HG02981 (cell line): ENCODE results near the gene AKT1S1.

ENCODE experiments used
- ATAC-seq: cut with Tn5 transposase; IDR thresholded peaks from one replicate; pipeline ENCODE4 v1.9.1; 2021; ENCODE audit warnings: mild to moderate bottlenecking, moderate library complexity; ENCODE audit not compliant: unreplicated experiment

AKT1S1 gene

DNA sequence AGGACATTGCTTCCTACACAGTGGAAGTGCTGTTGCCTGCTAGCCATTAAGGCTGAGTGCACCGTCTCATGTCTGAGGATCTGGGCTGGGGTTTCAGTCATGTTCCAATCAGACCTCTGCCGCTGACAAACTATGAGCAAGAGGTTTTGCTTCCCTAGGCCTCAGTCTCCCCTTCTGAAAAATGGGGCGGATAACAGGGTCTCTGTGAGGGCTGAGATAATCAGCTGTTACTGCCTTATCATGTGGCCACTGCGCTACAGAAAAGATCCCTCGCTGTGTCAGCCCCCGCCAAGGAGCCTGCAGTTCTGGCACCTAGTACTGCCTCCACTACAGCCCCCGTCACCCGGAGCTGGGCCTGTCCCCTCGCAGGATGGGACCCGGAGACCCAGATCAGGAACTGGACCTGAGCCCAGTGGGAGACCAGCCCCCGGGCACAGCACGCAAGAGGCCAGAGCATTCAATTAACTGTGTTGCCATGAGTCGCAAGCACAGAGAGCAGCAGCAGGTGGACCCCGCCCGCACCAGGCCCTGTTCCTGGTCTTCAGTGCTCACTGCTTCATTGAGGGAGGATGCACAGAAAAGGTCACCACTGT, 6.8 kb downstream of the AKT1S1 start:
- no peak for ATAC-seq

DNA sequence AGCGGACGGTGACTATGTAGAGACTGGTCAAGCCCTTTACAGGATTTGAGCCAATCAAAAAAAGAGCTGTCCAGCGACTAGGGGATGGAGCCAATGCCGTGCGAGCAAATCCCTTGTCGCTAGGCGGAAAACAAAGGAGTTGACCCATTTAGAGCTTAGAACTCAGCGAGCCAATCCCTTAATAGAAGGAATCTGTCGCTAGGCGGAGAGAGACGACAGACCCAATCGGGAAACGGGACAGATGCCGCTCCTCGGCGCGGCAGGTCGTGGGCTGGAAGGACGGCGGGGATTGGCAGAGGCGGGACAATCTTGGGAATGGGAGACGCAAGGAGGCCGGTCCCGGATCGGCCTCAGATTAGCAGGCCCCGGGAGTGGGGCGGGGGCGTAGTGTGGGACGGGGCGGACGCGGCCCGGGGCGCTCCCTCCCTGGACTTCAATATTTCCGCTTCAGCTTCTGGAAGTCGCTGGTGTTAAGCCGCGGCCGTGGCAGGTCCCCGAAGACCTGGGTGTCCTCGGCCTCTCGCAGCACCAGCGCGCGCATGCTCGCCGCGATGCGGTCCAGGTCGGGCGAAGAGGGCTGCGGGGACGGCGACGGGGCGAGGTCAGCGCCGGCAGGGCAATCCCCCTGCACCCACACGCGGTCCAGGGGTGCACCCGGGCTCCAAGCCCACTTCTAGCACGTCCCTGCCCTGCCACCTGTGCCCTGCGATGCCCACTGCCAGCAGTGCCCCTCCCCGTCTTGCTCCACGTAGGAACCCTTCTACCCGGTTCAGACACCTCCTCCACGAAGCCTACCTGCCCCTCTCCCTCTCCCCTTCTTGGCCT, 7.5 kb downstream of the AKT1S1 start:
- peak; percentile 67 for ATAC-seq

DNA sequence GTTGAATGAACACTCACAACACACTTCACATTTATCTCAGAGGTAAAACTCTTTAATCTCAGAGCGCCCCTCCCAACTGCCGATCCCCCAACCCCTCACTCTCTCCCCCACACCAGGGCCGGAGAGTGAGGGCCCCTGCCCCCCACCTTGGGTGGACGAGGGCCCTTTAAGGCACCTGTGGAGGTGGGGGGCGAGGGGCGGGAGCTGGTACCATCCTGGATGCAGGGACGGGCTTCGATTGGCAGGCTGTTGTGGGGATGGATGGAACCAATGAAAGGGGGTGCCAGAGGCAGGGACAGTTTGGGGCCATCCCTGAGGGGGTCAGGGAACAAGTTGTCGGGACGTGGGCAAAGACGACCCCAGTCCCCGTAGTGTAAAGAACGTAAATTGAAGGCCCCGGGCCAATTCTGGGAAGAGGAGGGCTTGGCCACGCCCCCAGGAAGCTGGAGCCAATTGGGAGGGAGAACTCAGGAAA, 8.1 kb downstream of the AKT1S1 start:
- ATAC-seq: peak; percentile 8

- peak; percentile 30 for ATAC-seq
Observed at GRCh38 chr19:49866933-49867782, 10.0 kb downstream of the AKT1S1 start, which contains the start of gene PNKP. PNKP (minus strand) TSS chr19:49867576; CDS start chr19:49867204, 372 bp downstream.

DNA sequence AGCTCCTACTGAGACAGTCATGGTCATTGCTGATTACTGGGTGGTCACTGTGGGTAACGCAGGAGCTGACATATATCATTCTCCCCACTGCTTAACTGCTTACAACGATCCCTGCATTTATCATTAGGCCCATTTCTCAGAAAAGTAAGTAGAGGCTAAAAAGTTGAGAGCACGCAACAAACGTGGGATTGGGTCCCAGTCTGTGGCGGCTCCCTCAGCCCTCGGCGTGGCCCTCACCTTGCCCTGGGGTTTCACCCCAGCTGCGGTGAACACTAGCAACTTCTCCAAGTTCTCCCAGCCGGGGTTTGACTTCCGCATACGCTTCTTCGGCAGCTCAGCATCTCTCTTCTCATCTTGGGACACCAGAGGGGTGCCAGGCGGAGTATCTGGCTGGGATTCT, 12.3 kb downstream of the AKT1S1 start:
- no peak for ATAC-seq

DNA sequence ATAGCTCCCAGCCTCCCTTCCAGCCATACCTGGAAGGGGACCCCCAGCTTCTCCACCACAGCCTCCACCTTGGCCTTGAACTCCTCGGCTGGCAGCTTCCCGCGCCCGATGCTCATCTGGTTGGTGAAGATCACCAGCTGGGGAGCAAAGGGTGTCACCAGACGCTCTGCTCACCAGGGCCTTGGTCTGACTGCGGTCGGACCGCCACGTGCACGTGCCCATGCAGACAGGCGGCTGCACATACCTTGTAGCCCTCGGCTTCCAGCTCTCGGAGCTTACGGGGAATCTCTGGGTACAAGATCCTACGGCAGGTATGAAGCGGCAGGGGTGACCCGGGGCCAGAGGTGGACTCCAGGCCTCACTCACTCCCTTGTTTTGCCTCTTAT, 13.2 kb downstream of the AKT1S1 start:
- no peak for ATAC-seq

GRCh38 chr19:49863254-49863934, 13.8 kb downstream of the AKT1S1 start:
- no peak for ATAC-seq

- no peak for ATAC-seq
Observed at GRCh38 chr19:49862391-49863253, 14.5 kb downstream of the AKT1S1 start.

DNA sequence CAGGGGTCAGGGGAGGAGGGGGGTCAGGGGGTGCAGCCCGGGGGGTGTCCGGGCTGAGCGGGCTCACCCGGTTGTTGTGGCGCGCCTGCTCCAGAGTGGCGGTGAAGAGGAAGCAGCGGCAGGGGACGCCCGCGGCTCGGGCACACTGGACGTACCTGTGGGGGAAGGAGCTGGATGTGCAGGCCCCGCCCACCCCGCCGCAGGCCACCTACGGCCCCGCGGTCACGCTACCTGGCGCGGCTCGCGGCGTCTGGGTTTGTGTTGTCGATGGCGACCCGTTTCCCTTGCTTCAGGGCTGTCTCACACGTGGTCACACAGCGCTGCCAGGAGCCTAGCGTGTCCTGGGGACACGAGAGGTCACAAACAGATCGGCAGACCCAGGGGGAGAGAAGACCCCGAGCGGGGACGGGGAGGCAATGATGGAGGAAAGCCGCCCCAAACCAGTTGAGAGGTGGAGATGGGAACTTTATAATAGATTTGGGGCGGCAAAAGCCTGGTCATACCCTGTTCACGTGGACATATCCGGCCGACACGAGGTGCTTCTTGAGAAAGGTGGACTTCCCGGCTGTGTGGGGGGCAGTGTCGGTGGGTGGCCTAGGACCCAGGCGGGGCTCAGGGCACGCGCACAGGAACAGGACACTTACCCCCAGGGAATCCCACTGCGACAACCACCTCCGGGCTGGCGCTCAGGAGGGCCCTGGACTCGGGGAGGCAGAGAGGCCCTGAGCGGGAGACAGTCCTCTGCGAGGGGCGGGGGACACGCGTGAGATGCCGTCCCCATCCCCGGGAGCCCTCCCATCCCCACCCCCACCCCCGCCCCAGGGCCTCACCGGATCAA, 15.4 kb downstream of the AKT1S1 start:
- ATAC-seq: no peak

DNA sequence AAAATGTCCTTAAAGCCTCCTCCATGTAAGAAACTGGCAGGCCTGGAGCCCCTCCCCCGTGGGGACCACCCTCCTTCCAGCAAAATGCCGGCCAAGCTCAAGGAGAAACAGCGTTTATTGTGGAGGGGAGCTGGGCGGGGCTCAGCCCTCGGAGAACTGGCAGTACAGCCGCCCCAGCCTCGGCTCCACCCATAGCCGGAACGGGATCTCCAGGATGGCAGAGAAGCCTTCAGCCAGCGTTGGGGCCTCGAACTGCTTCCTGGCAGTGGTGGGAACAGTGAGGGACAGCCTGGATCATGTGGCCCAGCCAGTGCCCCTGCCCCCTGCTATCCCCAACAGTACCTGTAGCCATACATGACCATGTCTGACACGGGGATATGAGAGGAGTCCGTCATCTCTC, 16.0 kb downstream of the AKT1S1 start:
- no peak for ATAC-seq

DNA sequence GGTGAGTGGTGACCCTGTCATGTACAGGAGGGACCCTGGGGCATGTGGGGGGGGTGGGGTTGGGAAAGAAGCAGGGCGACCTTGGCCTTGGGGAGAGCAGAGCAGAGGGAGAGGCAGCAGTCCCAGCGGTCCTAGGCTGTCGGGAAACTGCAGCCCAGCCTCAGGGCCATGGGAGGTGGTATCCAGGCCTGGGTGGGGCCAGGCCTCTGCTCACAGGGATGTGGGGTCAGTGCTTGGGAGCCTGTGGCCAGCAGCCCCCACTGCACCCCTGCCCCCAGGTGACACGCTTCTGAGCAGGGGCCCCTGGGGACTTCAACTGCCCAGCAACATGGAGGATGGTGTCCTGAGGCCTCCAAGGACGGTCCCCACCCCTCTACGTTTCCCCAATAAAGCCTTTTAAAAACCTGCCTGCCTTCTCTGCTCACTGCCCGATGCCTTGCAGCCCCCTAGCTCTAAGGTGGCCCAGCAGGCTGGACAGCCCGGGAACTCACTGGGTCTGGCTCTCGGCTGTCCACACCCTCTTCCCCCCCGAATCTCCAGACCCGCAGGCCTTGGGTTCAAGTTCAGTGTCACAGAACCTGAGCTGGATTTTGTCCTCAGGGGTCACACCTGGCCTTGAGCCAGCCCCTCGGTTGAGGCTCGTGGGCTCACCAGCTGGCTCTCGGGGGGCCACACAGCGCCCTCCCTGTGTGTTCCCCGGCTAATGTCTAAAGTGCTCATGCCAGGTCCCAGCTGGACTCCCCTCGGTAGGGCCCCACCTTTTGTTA, 16.6 kb downstream of the AKT1S1 start:
- no peak for ATAC-seq

DNA sequence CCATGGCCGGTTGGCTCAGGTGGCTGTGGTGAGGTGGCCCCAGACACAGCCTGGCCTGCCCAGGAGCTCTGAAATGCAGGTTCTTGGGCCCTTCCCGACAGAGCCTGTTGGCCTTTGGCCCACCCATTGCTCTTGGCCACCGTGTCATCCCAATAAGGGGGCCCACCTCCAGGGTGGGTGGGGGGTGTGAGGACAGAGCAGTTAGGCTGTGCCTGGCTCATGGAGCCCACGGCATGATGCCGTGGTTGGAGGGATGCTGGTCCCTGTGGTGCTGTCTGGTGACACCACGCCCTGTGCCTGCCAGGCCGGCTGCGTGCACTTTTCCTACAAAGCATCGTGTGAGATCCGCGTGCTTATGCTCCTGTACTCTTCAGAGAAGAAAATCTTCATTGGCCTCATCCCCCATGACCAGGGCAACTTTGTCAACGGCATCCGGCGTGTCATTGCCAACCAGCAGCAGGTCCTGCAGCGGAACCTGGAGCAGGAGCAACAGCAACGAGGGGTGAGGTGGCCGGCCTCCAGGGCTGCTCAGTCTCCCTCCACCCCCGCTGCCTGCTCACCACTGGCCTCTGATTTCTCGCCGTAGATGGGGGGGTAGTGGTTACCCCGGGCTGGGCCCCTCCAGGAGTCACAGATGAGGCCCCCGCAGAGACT, 17.3 kb downstream of the AKT1S1 start:
- no peak for ATAC-seq

- ATAC-seq: no peak
Observed at GRCh38 chr19:49858088-49858985, 18.8 kb downstream of the AKT1S1 start.

DNA sequence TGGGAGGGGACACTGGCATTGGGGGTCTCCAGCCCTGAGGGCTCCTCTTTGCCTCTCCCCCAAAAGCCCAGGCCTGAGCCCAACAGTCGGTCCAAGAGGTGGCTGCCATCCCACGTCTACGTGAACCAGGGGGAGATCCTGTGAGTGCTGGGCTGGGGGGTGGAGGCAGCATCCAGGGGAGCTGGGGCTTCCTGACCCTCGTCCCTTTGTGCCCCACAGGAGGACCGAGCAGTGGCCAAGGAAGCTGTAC, 19.4 kb downstream of the AKT1S1 start:
- ATAC-seq: no peak

GRCh38 chr19:49857061-49857837, 19.9 kb downstream of the AKT1S1 start:
- ATAC-seq: no peak

DNA sequence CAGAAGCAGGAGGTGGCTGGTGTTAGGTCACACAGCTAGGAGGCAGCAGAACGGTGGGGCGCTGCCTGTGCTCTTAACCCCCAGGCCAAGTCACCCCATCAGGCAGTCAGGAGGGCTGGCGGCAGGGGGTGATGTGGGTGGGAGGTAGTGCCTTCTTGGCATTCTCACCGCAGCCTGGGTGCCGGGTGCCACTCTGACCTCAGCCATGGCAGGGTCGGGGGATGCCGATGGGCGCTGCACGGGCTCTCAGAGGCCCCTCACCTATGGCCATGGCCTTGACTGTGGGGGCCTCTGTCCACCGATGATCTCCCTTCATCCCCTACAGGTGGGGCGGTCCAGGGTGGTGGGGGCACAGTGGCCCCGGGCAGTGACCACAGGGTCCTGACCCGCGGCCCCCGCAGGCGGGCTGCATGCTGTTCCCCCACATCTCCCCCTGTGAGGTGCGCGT, 20.6 kb downstream of the AKT1S1 start:
- no peak for ATAC-seq
